HG03135 (cell line): Measurements from ENCODE around the gene IFI27L2.

Experiments
- ATAC-seq: cut with Tn5 transposase; IDR thresholded peaks from one replicate; pipeline ENCODE4 v1.9.1; 2021; ENCODE audit warnings: mild to moderate bottlenecking, moderate library complexity; ENCODE audit not compliant: unreplicated experiment

The IFI27L2 gene

GRCh38 chr14:94153750-94154342 is 24.4 kb upstream of the IFI27L2 start:
- no peak for ATAC-seq

GRCh38 chr14:94152676-94153075 is 23.3 kb upstream of the IFI27L2 start:
- no peak for ATAC-seq

GRCh38 chr14:94145902-94146527 is 16.6 kb upstream of the IFI27L2 start:
- ATAC-seq, result no peak

- ATAC-seq, result no peak
Measured at GRCh38 chr14:94144765-94145164, 15.4 kb upstream of the IFI27L2 start.

GRCh38 chr14:94143711-94144110 is 14.3 kb upstream of the IFI27L2 start:
- ATAC-seq, result no peak

- ATAC-seq, result no peak
Measured at GRCh38 chr14:94143239-94143638, 13.8 kb upstream of the IFI27L2 start.

GRCh38 chr14:94142836-94143235 is 13.4 kb upstream of the IFI27L2 start:
- no peak for ATAC-seq

GRCh38 chr14:94142247-94142646 is 12.8 kb upstream of the IFI27L2 start:
- no peak for ATAC-seq

- no peak for ATAC-seq
Measured at GRCh38 chr14:94139421-94139820, 10.0 kb upstream of the IFI27L2 start.

GRCh38 chr14:94139006-94139405 is 9.6 kb upstream of the IFI27L2 start:
- no peak for ATAC-seq

- ATAC-seq, result no peak
Measured at GRCh38 chr14:94138251-94138650, 8.8 kb upstream of the IFI27L2 start.

GRCh38 chr14:94136575-94137331 is 7.3 kb upstream of the IFI27L2 start:
- ATAC-seq, result peak; percentile 69

GRCh38 chr14:94135476-94135875 is 6.1 kb upstream of the IFI27L2 start:
- ATAC-seq, result no peak

- ATAC-seq, result no peak
Measured at GRCh38 chr14:94132285-94132887, 3.0 kb upstream of the IFI27L2 start.

GRCh38 chr14:94129758-94130414 is 482 bp upstream of the IFI27L2 start:
- no peak for ATAC-seq

GRCh38 chr14:94128216-94128839 is 1.1 kb downstream of the IFI27L2 start:
- ATAC-seq, result no peak

- ATAC-seq, result no peak
Measured at GRCh38 chr14:94127330-94127729, 2.1 kb downstream of the IFI27L2 start.

GRCh38 chr14:94126800-94127199 is 2.6 kb downstream of the IFI27L2 start:
- ATAC-seq, result no peak

GRCh38 chr14:94126419-94126677 is 3.1 kb downstream of the IFI27L2 start:
- no peak for ATAC-seq

GRCh38 chr14:94125659-94126418 is 3.6 kb downstream of the IFI27L2 start:
- no peak for ATAC-seq
